Measurements from ENCODE around the gene ACCSL. TPM values are rescaled to one million over a fixed set of nuclear protein-coding genes. Genes with fewer than 3 reads are reported as not detected.

Gene ACCSL
- total RNA-seq, 6 experiments from 2014 or later: not detected

- Mint-ChIP-seq H3K9me3 (peaks cover 6% of the 10 kb centered on the region; the same call in 1 of the 2 replicates), H3K36me3 (ENCODE audit: low read depth) (peaks cover 5% of the 10 kb centered on the region; the same call in 1 of the 2 replicates), H3K27ac (no peak overlapping the region), H3K4me3 (no peak overlapping the region), H3K4me1 (ENCODE audit: low read depth) (no peaks in the 10 kb centered on the region), H3K27me3 (ENCODE audit: insufficient read depth) (peaks cover 17% of the 10 kb centered on the region)
- no peak for TF ChIP-seq CTCF (IDR thresholded peaks at IDR 0.05)
- DNase-seq: no peak
Observed at GRCh38 chr11:44088377-44088776, 40.6 kb downstream of the ACCSL start.

GRCh38 chr11:44088871-44089270 lies 41.1 kb downstream of the ACCSL start:
- Mint-ChIP-seq H3K27me3 (ENCODE audit: insufficient read depth) (peaks cover 19% of the 10 kb centered on the region), H3K27ac (no peak overlapping the region), H3K36me3 (ENCODE audit: low read depth) (peaks cover 5% of the 10 kb centered on the region; the same call in 1 of the 2 replicates), H3K4me1 (ENCODE audit: low read depth) (peaks cover under 1% of the 10 kb centered on the region; the same call in 1 of the 2 replicates), H3K9me3 (peaks cover 6% of the 10 kb centered on the region; the same call in 1 of the 2 replicates), H3K4me3 (no peak overlapping the region)
- no peak for TF ChIP-seq CTCF (IDR thresholded peaks at IDR 0.05)
- DNase-seq: no peak

GRCh38 chr11:44090539-44090938 lies 42.8 kb downstream of the ACCSL start:
- H3K36me3 Mint-ChIP-seq (ENCODE audit: low read depth): peaks cover 2% of the 10 kb centered on the region; the same call in 1 of the 2 replicates
- peaks cover 15% of the 10 kb centered on the region for H3K4me1 Mint-ChIP-seq (ENCODE audit: low read depth)
- peaks cover 3% of the 10 kb centered on the region; the same call in 1 of the 2 replicates for H3K9me3 Mint-ChIP-seq
- no peak for DNase-seq
- H3K4me3 Mint-ChIP-seq: no peak overlapping the region
- TF ChIP-seq CTCF (IDR thresholded peaks at IDR 0.05): no peak
- peaks cover 19% of the 10 kb centered on the region for H3K27me3 Mint-ChIP-seq (ENCODE audit: insufficient read depth)
- no peak overlapping the region for H3K27ac Mint-ChIP-seq

GRCh38 chr11:44094260-44094868 lies 46.6 kb downstream of the ACCSL start:
- no peaks in the 10 kb centered on the region for H3K36me3 Mint-ChIP-seq (ENCODE audit: low read depth)
- no peaks in the 10 kb centered on the region for H3K9me3 Mint-ChIP-seq
- no peak overlapping the region for H3K27ac Mint-ChIP-seq
- peak overlapping the region; percentile 57; the same call in 1 of the 2 replicates for H3K4me3 Mint-ChIP-seq
- DNase-seq: peak; percentile 76
- H3K4me1 Mint-ChIP-seq (ENCODE audit: low read depth): peaks cover 34% of the 10 kb centered on the region
- peaks cover 16% of the 10 kb centered on the region for H3K27me3 Mint-ChIP-seq (ENCODE audit: insufficient read depth)
- TF ChIP-seq CTCF (IDR thresholded peaks at IDR 0.05): peak; percentile 89

- no peaks in the 10 kb centered on the region for H3K9me3 Mint-ChIP-seq
Observed at GRCh38 chr11:44095506-44096359, 48.0 kb downstream of the ACCSL start, which contains the start of gene EXT2. EXT2 (plus strand) TSS chr11:44095678; CDS start chr11:44107713, 12,035 bp downstream.

More at GRCh38 chr11:44095506-44096359, 48.0 kb downstream of the ACCSL start, which contains the start of gene EXT2:
- Mint-ChIP-seq H3K4me1 (ENCODE audit: low read depth) (peaks cover 34% of the 10 kb centered on the region), H3K27me3 (ENCODE audit: insufficient read depth) (peaks cover 13% of the 10 kb centered on the region), H3K4me3 (peak within 1 kb of the TSS; percentile 92), H3K27ac (peak within 1 kb of the TSS; percentile 55), H3K36me3 (ENCODE audit: low read depth) (no peaks in the 10 kb centered on the region)
- peak; percentile 73 for DNase-seq
- peak; percentile 89 for TF ChIP-seq CTCF (IDR thresholded peaks at IDR 0.05)

Measured in HFFc6 (cell line).